IMR-90 (cell line): Measurements from ENCODE around the gene SLC25A30. TPM values are rescaled to one million over a fixed set of nuclear protein-coding genes. Genes with fewer than 3 reads are reported as not detected.
A peak's percentile ranks its signal among the peaks of the same experiment; 100 is the strongest.

Experiments used
- ATAC-seq: fragments of 200-7000 bp; cut with Tn5 transposase; 2 replicates; pipeline ENCODE4 v1.9.1; 2020; ENCODE audit warnings: low read depth, mild to moderate bottlenecking, moderate library complexity
- BruUV-seq: library from RNA; stranded (reverse); fragments of 400-500 nt; replicated peaks from 2 replicates; lab custom pipeline; 2021; lab: Mats Ljungman, UMichigan
- CTCF ChIA-PET: fragments of 300-600 bp; formaldehyde crosslinking; extraction: SDS; loops from one replicate; lab custom pipeline; 2021; ENCODE audit warnings: antibody characterized with exemption; lab: Yijun Ruan, JAX
- POLR2A ChIA-PET: fragments of 300-600 bp; sonication (Branson Sonifier 250); formaldehyde crosslinking; loops from one replicate; lab custom pipeline; 2022; ENCODE audit warnings: antibody characterized with exemption; ENCODE audit not compliant: unreplicated experiment; lab: Charles Lee
- DNase-seq: peaks from one replicate; pipeline ENCODE4 v3.0.0; 2013
- H2AFZ ChIP-seq: replicated peaks from 2 replicates; pipeline ENCODE3; 2013; ENCODE audit warnings: low read length, mild to moderate bottlenecking; ENCODE audit not compliant: poor library complexity
- H2AK5ac ChIP-seq: 2 replicates; pipeline ENCODE4 v1.6.1; 2013; ENCODE audit warnings: low read depth, low read length, inconsistent platforms
- H2AK9ac ChIP-seq: replicated peaks from 2 replicates; pipeline ENCODE3; 2013; ENCODE audit warnings: mild to moderate bottlenecking, low read depth, low read length, moderate library complexity; ENCODE audit not compliant: poor library complexity
- H2BK120ac ChIP-seq: 2 replicates; pipeline ENCODE4 v1.6.1; 2013; ENCODE audit warnings: low read depth, low read length, inconsistent platforms
- H2BK15ac ChIP-seq: 3 replicates; pipeline ENCODE4 v1.6.1; 2013; ENCODE audit warnings: low read depth, low read length, inconsistent platforms
- H2BK20ac ChIP-seq: 2 replicates; pipeline ENCODE4 v1.6.1; 2013; ENCODE audit warnings: low read depth, mild to moderate bottlenecking, inconsistent platforms, low read length, moderate library complexity
- H2BK5ac ChIP-seq: 2 replicates; pipeline ENCODE4 v1.6.1; 2013; ENCODE audit warnings: mild to moderate bottlenecking, low read depth, low read length, inconsistent platforms; ENCODE audit not compliant: poor library complexity, severe bottlenecking
- H3K14ac ChIP-seq: replicated peaks from 2 replicates; pipeline ENCODE4 v1.6.1; 2013; ENCODE audit warnings: low read depth, low read length, inconsistent platforms
- H3K18ac ChIP-seq: 2 replicates; pipeline ENCODE4 v1.6.1; 2013; ENCODE audit warnings: low read depth, low read length, control low read depth
- H3K23ac ChIP-seq: 2 replicates; pipeline ENCODE4 v1.6.1; 2013; ENCODE audit warnings: low read depth, low read length, inconsistent platforms
- H3K27ac ChIP-seq: 2 replicates; pipeline ENCODE4 v1.5.1; 2013; ENCODE audit warnings: mild to moderate bottlenecking, control low read depth, low read length; ENCODE audit not compliant: insufficient read depth
- H3K27me3 ChIP-seq: 2 replicates; pipeline ENCODE4 v1.6.1; 2013; ENCODE audit warnings: low read length; ENCODE audit not compliant: control insufficient read depth, insufficient read depth
- H3K36me3 ChIP-seq: 2 replicates; pipeline ENCODE4 v1.6.1; 2013; ENCODE audit warnings: low read length, mixed read lengths; ENCODE audit not compliant: control insufficient read depth, insufficient read depth
- H3K4ac ChIP-seq: 2 replicates; pipeline ENCODE4 v1.6.1; 2013; ENCODE audit warnings: low read depth, low read length, inconsistent platforms
- H3K4me1 ChIP-seq: 2 replicates; pipeline ENCODE4 v1.6.1; 2013; ENCODE audit warnings: low read length, mixed read lengths; ENCODE audit not compliant: control insufficient read depth, insufficient read depth
- H3K4me2 ChIP-seq: 2 replicates; pipeline ENCODE4 v1.6.1; 2013; ENCODE audit warnings: low read depth, mild to moderate bottlenecking, control low read depth, low read length, moderate library complexity
- H3K4me3 ChIP-seq: 2 replicates; pipeline ENCODE4 v1.5.1; 2013; ENCODE audit warnings: low read depth, mild to moderate bottlenecking, control low read depth, low read length, moderate library complexity; ENCODE audit not compliant: insufficient read depth
- H3K56ac ChIP-seq: 2 replicates; pipeline ENCODE4 v1.6.1; 2013; ENCODE audit warnings: low read length, inconsistent platforms; ENCODE audit not compliant: insufficient read depth; ENCODE audit errors: extremely low read depth
- H3K79me1 ChIP-seq, 2 experiments: 2 replicates each; pipeline ENCODE4 v1.6.1; 2013; ENCODE audit warnings: low read length in 2 of 2, inconsistent platforms in 1 of 2, low read depth in 1 of 2
- H3K9ac ChIP-seq: 2 replicates; pipeline ENCODE4 v1.6.1; 2013; ENCODE audit warnings: low read depth, low read length, control low read depth
- H3K9me1 ChIP-seq: 2 replicates; pipeline ENCODE4 v1.6.1; 2013; ENCODE audit warnings: low read length, inconsistent platforms; ENCODE audit not compliant: insufficient read depth
- H3K9me3 ChIP-seq: 2 replicates; pipeline ENCODE4 v1.6.1; 2013; ENCODE audit warnings: low read length; ENCODE audit not compliant: control insufficient read depth, insufficient read depth
- H4K20me1 ChIP-seq: 2 replicates; pipeline ENCODE4 v1.6.1; 2013; ENCODE audit warnings: low read length, inconsistent platforms; ENCODE audit not compliant: insufficient read depth
- H4K5ac ChIP-seq: 2 replicates; pipeline ENCODE4 v1.6.1; 2013; ENCODE audit warnings: mild to moderate bottlenecking, low read depth, low read length, control low read depth
- H4K8ac ChIP-seq, 2 experiments: 2 replicates each; pipeline ENCODE4 v1.6.1; 2013; ENCODE audit warnings: low read depth in 2 of 2, low read length in 2 of 2, control low read depth in 1 of 2, inconsistent platforms in 1 of 2
- H4K91ac ChIP-seq: 2 replicates; pipeline ENCODE4 v1.6.1; 2013; ENCODE audit warnings: low read depth, low read length, inconsistent platforms; ENCODE audit not compliant: insufficient read depth
- BHLHE40 ChIP-seq: fragments of 150-350 bp; IDR thresholded peaks from 2 replicates; pipeline ENCODE4 v1.6.1; 2016; ENCODE audit warnings: mild to moderate bottlenecking, low read depth, low read length
- NFE2L2 ChIP-seq: fragments of 150-350 bp; IDR thresholded peaks from 2 replicates; pipeline ENCODE4 v1.6.1; 2016; ENCODE audit warnings: low read depth, mild to moderate bottlenecking, low read length
- WGBS, 2 experiments: methylation state at CpG; one replicate each; pipeline versions ENCODE4 v1.1.5 to v1.1.7; 2013; ENCODE audit warnings: missing lambda C conversion rate in 2 of 2; ENCODE audit not compliant: insufficient read length in 1 of 2; ENCODE audit errors: extremely low coverage in 2 of 2; 5-methylcytosine and 5-hydroxymethylcytosine counted together
- dilution Hi-C: fragments of 300-500 bp; cut with HindIII; formaldehyde crosslinking; loops from one replicate; pipeline ENCODE4 v1.14.3; 2018; ENCODE audit warnings: low sequenced_read_pairs; ENCODE audit not compliant: unreplicated experiment
- in situ Hi-C: fragments of 300-500 bp; cut with MboI; formaldehyde crosslinking; loops from 3 replicates; pipeline ENCODE4 v1.14.3; 2019; ENCODE audit warnings: low sequenced_read_pairs, inconsistent platforms, mixed read lengths
- intact Hi-C: fragments of 100-400 bp; cut with micrococcal nuclease; formaldehyde crosslinking; loops from 2 replicates; pipeline ENCODE4 v1.10.0; 2022
- polyA plus RNA-seq, 3 experiments: library from polyadenylated mRNA; depleted of rRNA; stranded (reverse); fragments of >200 nt; gene quantifications; 2 replicates each; pipeline ENCODE4 v1.2.3, GENCODE V29; 2012; ENCODE audit warnings: low replicate concordance in 1 of 3
- total RNA-seq: library from RNA; depleted of rRNA; stranded (reverse); fragments of >200 nt; gene quantifications from 2 replicates; pipeline ENCODE4 v1.2.3, GENCODE V29; 2012

Gene SLC25A30
- total and polyA plus RNA-seq, 2 of the 4 experiments (the other 2 are of a cell fraction), result 9.9 to 19.4 TPM

DNA sequence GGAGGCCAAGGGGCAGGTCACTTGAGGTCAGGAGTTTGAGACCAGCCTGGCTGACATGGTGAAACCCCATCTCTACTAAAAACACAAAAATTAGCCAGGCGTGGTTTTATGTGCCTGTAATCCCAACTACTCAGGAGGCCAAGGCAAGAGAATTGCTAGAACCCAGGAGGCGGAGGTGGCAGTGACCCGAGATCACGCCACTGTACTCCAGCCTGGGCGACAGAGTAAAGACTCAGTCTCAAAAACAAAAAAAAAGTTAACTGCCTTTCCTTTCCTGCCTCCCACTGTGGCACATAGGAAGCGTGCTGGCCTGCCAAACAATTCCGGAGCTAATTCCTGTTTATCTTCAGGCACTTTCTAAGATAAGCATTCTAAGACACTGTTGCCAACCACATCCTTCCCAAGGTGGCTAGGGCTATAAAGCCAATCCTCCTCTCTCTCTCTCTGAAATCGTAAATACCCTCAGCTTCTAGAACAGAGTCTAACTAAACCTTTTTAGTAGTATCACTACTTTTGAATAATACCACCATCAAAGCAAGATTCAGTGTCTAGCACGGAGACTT lies 21.6 kb downstream of the SLC25A30 start:
- Histone ChIP-seq H4K20me1 (no peaks in the 10 kb centered on the region; the same call in 1 of the 2 replicates), H3K56ac (no peak overlapping the region), H2BK15ac (no peak overlapping the region), H2BK120ac (no peak overlapping the region), H4K91ac (0 out of 2 replicates have a peak overlapping the region, but pooled peaks have one; percentile 34), H3K18ac (no peak overlapping the region), H3K36me3 (peaks cover 16% of the 10 kb centered on the region), H3K23ac (no peak overlapping the region), H4K8ac (no peak overlapping the region; a peak in 1 of 4 replicates), H2BK20ac (no peak overlapping the region), H3K4me3 (no peak overlapping the region), H2BK5ac (no peak overlapping the region), H2AK9ac (no peak overlapping the region), H3K4me2 (peak overlapping the region; percentile 18; the same call in 1 of the 2 replicates), H3K27ac (no peak overlapping the region), H2AFZ (no peak overlapping the region), H3K9ac (no peak overlapping the region), H3K4me1 (peaks cover 8% of the 10 kb centered on the region), H2AK5ac (peak overlapping the region; percentile 36; the same call in 1 of the 2 replicates), H3K79me1 (peaks cover 0 to 4% of the 10 kb centered on the region in 2 experiments; a peak in 2 of 4 replicates), H3K9me1 (peaks cover 15% of the 10 kb centered on the region; the same call in 1 of the 2 replicates), H3K4ac (peak overlapping the region; percentile 13; the same call in 1 of the 2 replicates), H3K14ac (no peak overlapping the region), H4K5ac (no peak overlapping the region), H3K9me3 (no peaks in the 10 kb centered on the region), H3K27me3 (no peaks in the 10 kb centered on the region)
- BruUV-seq, result no TSS peak
- ATAC-seq (peak; percentile 73), DNase-seq (peak; percentile 23)
- POLR2A ChIA-PET, result no interaction called here
- dilution Hi-C loops, result no loop called here
- CTCF ChIA-PET, result interaction anchor here (0.6 kb wide), 1 partner anchor 9 kb away, joined by 8 read pairs; no protein-coding TSS in a partner anchor
- 37% methylated on average over 3 of the region's 9 CpGs; no CpG with 5 or more reads in 1 of the 2 experiments for WGBS, 2 experiments
- intact Hi-C loops, result no loop called here
- in situ Hi-C loops, result no loop called here
- no peak for TF ChIP-seq NFE2L2
- peak; percentile 55; the same call in 1 of the 2 replicates for TF ChIP-seq BHLHE40
